CD4-positive, alpha-beta T cell (primary cell): ENCODE results near the gene SPOPL. TPM values are rescaled to one million over a fixed set of nuclear protein-coding genes. Genes with fewer than 3 reads are reported as not detected.

Source experiments
- ATAC-seq: fragments of 200-7000 bp; cut with Tn5 transposase; one replicate; pipeline ENCODE4 v1.10.0; 2022; ENCODE audit warnings: mild to moderate bottlenecking; ENCODE audit not compliant: poor library complexity
- CTCF ChIA-PET: fragments of 350-600 bp; sonication (Branson Sonifier 250); formaldehyde crosslinking; loops from one replicate; lab custom pipeline; 2021; ENCODE audit warnings: antibody characterized with exemption, inconsistent platforms; lab: Charles Lee
- POLR2A ChIA-PET: fragments of 350-600 bp; sonication (Branson Sonifier 250); formaldehyde crosslinking; loops from one replicate; lab custom pipeline; 2021; ENCODE audit warnings: antibody characterized with exemption, inconsistent platforms; lab: Charles Lee
- DNase-seq, 14 experiments: peaks; one replicate each; pipeline ENCODE4 v3.0.0-alpha.2; 2013 to 2020; ENCODE audit warnings: mixed read lengths in 2 of 14
- H3K27ac ChIP-seq, 2 donors: one replicate each; pipeline versions ENCODE4 v1.5.1 to v1.7.0; 2013; ENCODE audit warnings: low read length in 2 of 2, low read depth in 1 of 2, mild to moderate bottlenecking in 1 of 2
- H3K27me3 ChIP-seq, 2 experiments: 1 replicate in 1 of 2; 2 replicates in 1 of 2; pipeline versions ENCODE4 v1.6.1 to v1.7.0; 2013; ENCODE audit warnings: low read length in 2 of 2, control low read depth in 1 of 2, mild to moderate bottlenecking in 1 of 2, moderate library complexity in 1 of 2; ENCODE audit not compliant: insufficient read depth in 2 of 2, control insufficient read depth in 1 of 2
- H3K36me3 ChIP-seq: one replicate; pipeline ENCODE4 v1.6.1; 2013; ENCODE audit warnings: low read length, control low read depth; ENCODE audit not compliant: insufficient read depth
- H3K4me1 ChIP-seq: one replicate; pipeline ENCODE4 v1.6.1; 2013; ENCODE audit warnings: low read length, control low read depth; ENCODE audit not compliant: insufficient read depth
- H3K4me3 ChIP-seq: one replicate; pipeline ENCODE4 v1.5.1; 2013; ENCODE audit warnings: mild to moderate bottlenecking, low read length, moderate library complexity
- H3K9me3 ChIP-seq, 2 experiments: 1 replicate in 1 of 2; 2 replicates in 1 of 2; pipeline versions ENCODE4 v1.6.1 to v1.7.0; 2013; ENCODE audit warnings: low read length in 2 of 2, mild to moderate bottlenecking in 2 of 2, control low read depth in 1 of 2, moderate library complexity in 1 of 2; ENCODE audit not compliant: control insufficient read depth in 1 of 2, insufficient read depth in 1 of 2
- H3K27ac Mint-ChIP-seq: one replicate; pipeline ENCODE4 v1.8.0; 2020; ENCODE audit warnings: mixed read lengths
- H3K27me3 Mint-ChIP-seq: one replicate; pipeline ENCODE4 v1.8.0; 2021; ENCODE audit warnings: mixed read lengths
- H3K36me3 Mint-ChIP-seq: one replicate; pipeline ENCODE4 v1.8.0; 2021; ENCODE audit warnings: low read depth, mixed read lengths
- H3K4me1 Mint-ChIP-seq: one replicate; pipeline ENCODE4 v1.8.0; 2021; ENCODE audit warnings: low read depth, mixed read lengths
- H3K4me3 Mint-ChIP-seq: one replicate; pipeline ENCODE4 v1.8.0; 2020; ENCODE audit warnings: mild to moderate bottlenecking, mixed read lengths
- H3K9me3 Mint-ChIP-seq: one replicate; pipeline ENCODE4 v1.8.0; 2020; ENCODE audit warnings: mixed read lengths
- CTCF ChIP-seq: fragments of 200-600 bp; IDR thresholded peaks from one replicate; pipeline ENCODE4 v1.8.0; 2022; ENCODE audit warnings: antibody characterized with exemption, mild to moderate bottlenecking
- intact Hi-C, 2 experiments: fragments of 100-400 bp; cut with DNase I in 1 of 2; cut with micrococcal nuclease in 1 of 2; formaldehyde crosslinking; loops; one replicate each; pipeline versions ENCODE4 v1.15.1 to v1.9.0; 2023 to 2025; cut with DNase I, micrococcal nuclease
- polyA plus RNA-seq, 2 donors: library from polyadenylated mRNA; unstranded; fragments of 120-200 nt; gene quantifications; one replicate each; pipeline ENCODE4 v1.2.1, GENCODE V29; 2013
- total RNA-seq, 174 experiments: library from RNA in 2 of 174; stranded (reverse) in 2 of 174; gene quantifications; one replicate each; pipeline ENCODE4 v1.2.3 and lab custom pipeline; 2021 to 2026

SPOPL gene
- total RNA-seq = 10 to 100 TPM; 12.0 to 13.2 TPM
- polyA plus RNA-seq (2013, experiment 1 of 2) = 13.4 TPM
- 15.9 TPM for polyA plus RNA-seq (2013, experiment 2 of 2)
- 11.9 to 46.0 (median 28.4) reads per million in 172 experiments for total RNA-seq (lab: John Stamatoyannopoulos, UW)

- intact Hi-C loops = no loop called here
These were observed at the start of gene SPOPL for GRCh38 chr2:138501425-138502254. Gene SPOPL, plus strand, starts transcription at chr2:138501770. Its CDS starts 48,447 bp downstream, at chr2:138550217.

GRCh38 chr2:138452324-138452723 is 49.2 kb upstream of the SPOPL start:
- Histone ChIP-seq H3K4me1 (no peaks in the 10 kb centered on the region), H3K36me3 (no peaks in the 10 kb centered on the region), H3K27ac (no peak overlapping the region), H3K4me3 (no peak overlapping the region), H3K9me3 (no peaks in the 10 kb centered on the region), H3K27me3 (no peaks in the 10 kb centered on the region)
- no peaks in the 10 kb centered on the region for H3K36me3 Mint-ChIP-seq
- no peaks in the 10 kb centered on the region for H3K27me3 Mint-ChIP-seq
- CTCF ChIA-PET = no interaction called here
- intact Hi-C loops = no loop called here
- no peak for TF ChIP-seq CTCF
- no peak overlapping the region for H3K4me3 Mint-ChIP-seq
- ATAC-seq (no peak), DNase-seq (no peak)
- no peak overlapping the region for H3K27ac Mint-ChIP-seq
- POLR2A ChIA-PET = no interaction called here
- peaks cover 2% of the 10 kb centered on the region for H3K9me3 Mint-ChIP-seq
- H3K4me1 Mint-ChIP-seq = no peaks in the 10 kb centered on the region

More at GRCh38 chr2:138501425-138502254, at the start of gene SPOPL:
- Histone ChIP-seq H3K27me3 (no peaks in the 10 kb centered on the region), H3K4me3 (peak within 1 kb of the TSS; percentile 73), H3K4me1 (peaks cover 22% of the 10 kb centered on the region), H3K27ac (peak within 1 kb of the TSS in 1 of 2 donors; percentile 24), H3K9me3 (no peaks in the 10 kb centered on the region), H3K36me3 (no peaks in the 10 kb centered on the region)
- ChIA-PET POLR2A (interaction anchor here (0.6 kb wide), 1 partner anchor 14 kb away, joined by 3 read pairs; no protein-coding TSS in a partner anchor), CTCF (no interaction called here)
- H3K36me3 Mint-ChIP-seq = peaks cover 10% of the 10 kb centered on the region
- peak; percentile 59 to 91 (median 78) for DNase-seq
- ATAC-seq = peak; percentile 88
- TF ChIP-seq CTCF = no peak
- peaks cover 48% of the 10 kb centered on the region for H3K4me1 Mint-ChIP-seq
- H3K4me3 Mint-ChIP-seq = peak within 1 kb of the TSS; percentile 99
- H3K27ac Mint-ChIP-seq = peak within 1 kb of the TSS; percentile 87
- H3K9me3 Mint-ChIP-seq = no peaks in the 10 kb centered on the region
- H3K27me3 Mint-ChIP-seq = no peaks in the 10 kb centered on the region

- Histone ChIP-seq H3K4me3 (no peak overlapping the region), H3K4me1 (no peaks in the 10 kb centered on the region), H3K9me3 (no peaks in the 10 kb centered on the region), H3K27me3 (no peaks in the 10 kb centered on the region), H3K27ac (no peak overlapping the region), H3K36me3 (no peaks in the 10 kb centered on the region)
- ChIA-PET POLR2A (no interaction called here), CTCF (no interaction called here)
- intact Hi-C loops = no loop called here
- Mint-ChIP-seq H3K9me3 (peaks cover 9% of the 10 kb centered on the region), H3K27ac (no peak overlapping the region), H3K4me3 (no peak overlapping the region), H3K36me3 (no peaks in the 10 kb centered on the region), H3K27me3 (no peaks in the 10 kb centered on the region), H3K4me1 (no peaks in the 10 kb centered on the region)
- no peak for ATAC-seq
- DNase-seq = no peak
- no peak for TF ChIP-seq CTCF
These were observed 47.8 kb upstream of the SPOPL start for GRCh38 chr2:138453815-138454214.
